Activated T-helper 1 cell treated with anti-CD3 and anti-CD28 coated beads, Interleukin-12 subunit alpha, Interleukin-12 subunit beta, Interleukin-2, Interleukin-4 antibody, amounts not matched to agents 30 ng/mL and 10 ng/mL and 1 ng/mL, durations not matched to agents 14 hours and 24 hours and 36 hours (primary cell): ENCODE results near the gene ZNF554. TPM values are rescaled to one million over a fixed set of nuclear protein-coding genes. Genes with fewer than 3 reads are reported as not detected.
A peak's percentile ranks its signal among the peaks of the same experiment; 100 is the strongest.
"Not testable (repeated sequence)": the region's sequence is repeated elsewhere in the genome, so short reads cannot be mapped to it uniquely, and the experiment has no call there.

Experiments used
- DNase-seq: peaks from one replicate; pipeline ENCODE4 v3.0.0; 2021; ENCODE audit warnings: low spot score
- H3K27ac Mint-ChIP-seq: one replicate; pipeline ENCODE4 v1.8.0; 2021; ENCODE audit warnings: mild to moderate bottlenecking, mixed read lengths
- H3K27me3 Mint-ChIP-seq: one replicate; pipeline ENCODE4 v1.8.0; 2022; ENCODE audit warnings: mild to moderate bottlenecking, moderate library complexity, mixed read lengths; ENCODE audit not compliant: insufficient read depth
- H3K36me3 Mint-ChIP-seq: one replicate; pipeline ENCODE4 v1.8.0; 2021; ENCODE audit warnings: low read depth, mixed read lengths
- H3K4me1 Mint-ChIP-seq: one replicate; pipeline ENCODE4 v1.8.0; 2021; ENCODE audit warnings: low read depth, mixed read lengths
- H3K4me3 Mint-ChIP-seq: one replicate; pipeline ENCODE4 v1.8.0; 2021; ENCODE audit warnings: mild to moderate bottlenecking, moderate library complexity, mixed read lengths
- H3K9me3 Mint-ChIP-seq: one replicate; pipeline ENCODE4 v1.8.0; 2021; ENCODE audit warnings: mixed read lengths
- intact Hi-C: fragments of 100-400 bp; cut with micrococcal nuclease; formaldehyde crosslinking; loops from one replicate; pipeline ENCODE4 v1.15.1; 2024
- total RNA-seq: library from RNA; stranded (reverse); gene quantifications from 2 replicates; pipeline ENCODE4 v1.2.3, GENCODE V29; 2022

ZNF554 gene
- total RNA-seq, 1 donor from 2014 or later, result 1.9 TPM

GRCh38 chr19:2814426-2814825 lies 5.2 kb upstream of the ZNF554 start:
- H3K27ac Mint-ChIP-seq, result no peak overlapping the region
- H3K4me1 Mint-ChIP-seq, result no peaks in the 10 kb centered on the region
- intact Hi-C loops, result no loop called here
- H3K27me3 Mint-ChIP-seq, result no peaks in the 10 kb centered on the region
- DNase-seq, result no peak
- no peaks in the 10 kb centered on the region for H3K9me3 Mint-ChIP-seq
- H3K4me3 Mint-ChIP-seq, result no peak overlapping the region
- no peaks in the 10 kb centered on the region for H3K36me3 Mint-ChIP-seq

GRCh38 chr19:2815191-2815614 lies 4.5 kb upstream of the ZNF554 start:
- no peaks in the 10 kb centered on the region for H3K36me3 Mint-ChIP-seq
- no peak for DNase-seq
- no peak overlapping the region for H3K27ac Mint-ChIP-seq
- H3K4me1 Mint-ChIP-seq, result no peaks in the 10 kb centered on the region
- H3K4me3 Mint-ChIP-seq, result no peak overlapping the region
- no peaks in the 10 kb centered on the region for H3K9me3 Mint-ChIP-seq
- intact Hi-C loops, result no loop called here
- H3K27me3 Mint-ChIP-seq, result no peaks in the 10 kb centered on the region

- intact Hi-C loops, result no loop called here
- H3K27me3 Mint-ChIP-seq, result no peaks in the 10 kb centered on the region
These were observed 3.7 kb upstream of the ZNF554 start for GRCh38 chr19:2815923-2816322.

GRCh38 chr19:2816641-2817040 lies 3.0 kb upstream of the ZNF554 start:
- Mint-ChIP-seq H3K9me3 (no peaks in the 10 kb centered on the region), H3K4me1 (no peaks in the 10 kb centered on the region), H3K27me3 (no peaks in the 10 kb centered on the region), H3K4me3 (no peak overlapping the region), H3K27ac (no peak overlapping the region), H3K36me3 (no peaks in the 10 kb centered on the region)
- DNase-seq, result no peak
- intact Hi-C loops, result no loop called here

More at GRCh38 chr19:2815923-2816322, 3.7 kb upstream of the ZNF554 start:
- Mint-ChIP-seq H3K36me3 (no peaks in the 10 kb centered on the region), H3K27ac (no peak overlapping the region), H3K4me1 (no peaks in the 10 kb centered on the region), H3K4me3 (no peak overlapping the region), H3K9me3 (no peaks in the 10 kb centered on the region)
- no peak for DNase-seq

GRCh38 chr19:2817237-2817829 lies 2.3 kb upstream of the ZNF554 start:
- H3K9me3 Mint-ChIP-seq, H3K27ac Mint-ChIP-seq, H3K4me1 Mint-ChIP-seq, DNase-seq, H3K27me3 Mint-ChIP-seq, H3K4me3 Mint-ChIP-seq, intact Hi-C loops, H3K36me3 Mint-ChIP-seq: not testable (repeated sequence)

- DNase-seq, result no peak
- peaks cover 5% of the 10 kb centered on the region for H3K9me3 Mint-ChIP-seq
- no peaks in the 10 kb centered on the region for H3K27me3 Mint-ChIP-seq
- peaks cover 3% of the 10 kb centered on the region for H3K36me3 Mint-ChIP-seq
- H3K4me3 Mint-ChIP-seq, result peak overlapping the region; percentile 81
- H3K27ac Mint-ChIP-seq, result no peak overlapping the region
- no peaks in the 10 kb centered on the region for H3K4me1 Mint-ChIP-seq
- intact Hi-C loops, result no loop called here
These were observed 539 bp downstream of the ZNF554 start for GRCh38 chr19:2820112-2820702.

- Mint-ChIP-seq H3K27me3 (no peaks in the 10 kb centered on the region), H3K36me3 (peaks cover 14% of the 10 kb centered on the region), H3K4me1 (no peaks in the 10 kb centered on the region), H3K4me3 (no peak overlapping the region), H3K9me3 (peaks cover 16% of the 10 kb centered on the region), H3K27ac (no peak overlapping the region)
- intact Hi-C loops, result no loop called here
- no peak for DNase-seq
These were observed 3.2 kb downstream of the ZNF554 start for GRCh38 chr19:2822846-2823245.

- H3K4me3 Mint-ChIP-seq, result no peak overlapping the region
These were observed 4.0 kb downstream of the ZNF554 start for GRCh38 chr19:2823646-2824045.

GRCh38 chr19:2824129-2824528 lies 4.5 kb downstream of the ZNF554 start:
- intact Hi-C loops, result no loop called here
- H3K27me3 Mint-ChIP-seq, result no peaks in the 10 kb centered on the region
- H3K9me3 Mint-ChIP-seq, result peaks cover 26% of the 10 kb centered on the region

More at GRCh38 chr19:2823646-2824045, 4.0 kb downstream of the ZNF554 start:
- no peak for DNase-seq
- Mint-ChIP-seq H3K36me3 (peaks cover 16% of the 10 kb centered on the region), H3K27ac (no peak overlapping the region), H3K4me1 (no peaks in the 10 kb centered on the region), H3K27me3 (no peaks in the 10 kb centered on the region), H3K9me3 (peaks cover 24% of the 10 kb centered on the region)
- intact Hi-C loops, result no loop called here

GRCh38 chr19:2827022-2827421 lies 7.4 kb downstream of the ZNF554 start:
- Mint-ChIP-seq H3K27ac (no peak overlapping the region), H3K36me3 (peaks cover 19% of the 10 kb centered on the region), H3K4me3 (no peak overlapping the region), H3K27me3 (no peaks in the 10 kb centered on the region), H3K9me3 (peaks cover 35% of the 10 kb centered on the region), H3K4me1 (no peaks in the 10 kb centered on the region)
- intact Hi-C loops, result no loop called here
- DNase-seq, result no peak

More at GRCh38 chr19:2824129-2824528, 4.5 kb downstream of the ZNF554 start:
- H3K36me3 Mint-ChIP-seq, result peaks cover 18% of the 10 kb centered on the region
- no peak for DNase-seq
- no peaks in the 10 kb centered on the region for H3K4me1 Mint-ChIP-seq
- no peak overlapping the region for H3K4me3 Mint-ChIP-seq
- no peak overlapping the region for H3K27ac Mint-ChIP-seq

- H3K27ac Mint-ChIP-seq, result no peak overlapping the region
- DNase-seq, result no peak
- H3K27me3 Mint-ChIP-seq, result no peaks in the 10 kb centered on the region
- peaks cover 22% of the 10 kb centered on the region for H3K36me3 Mint-ChIP-seq
- H3K9me3 Mint-ChIP-seq, result peaks cover 44% of the 10 kb centered on the region
- intact Hi-C loops, result no loop called here
- no peak overlapping the region for H3K4me3 Mint-ChIP-seq
- H3K4me1 Mint-ChIP-seq, result no peaks in the 10 kb centered on the region
These were observed 8.3 kb downstream of the ZNF554 start for GRCh38 chr19:2827840-2828489.

GRCh38 chr19:2834294-2834871 lies 14.7 kb downstream of the ZNF554 start:
- intact Hi-C loops, result no loop called here
- no peaks in the 10 kb centered on the region for H3K27me3 Mint-ChIP-seq
- no peaks in the 10 kb centered on the region for H3K4me1 Mint-ChIP-seq
- DNase-seq, result no peak
- H3K27ac Mint-ChIP-seq, result no peak overlapping the region
- peaks cover 19% of the 10 kb centered on the region for H3K36me3 Mint-ChIP-seq
- H3K4me3 Mint-ChIP-seq, result no peak overlapping the region
- H3K9me3 Mint-ChIP-seq, result peaks cover 52% of the 10 kb centered on the region

GRCh38 chr19:2837430-2837829 lies 17.8 kb downstream of the ZNF554 start:
- Mint-ChIP-seq H3K27me3 (peaks cover 1% of the 10 kb centered on the region), H3K9me3 (peaks cover 44% of the 10 kb centered on the region), H3K4me1 (no peaks in the 10 kb centered on the region), H3K27ac (no peak overlapping the region), H3K36me3 (peaks cover 18% of the 10 kb centered on the region), H3K4me3 (no peak overlapping the region)
- no peak for DNase-seq
- intact Hi-C loops, result no loop called here
